Subcutaneous adipose tissue (tissue), 4 donors: ENCODE measurements around the gene RASL11B. TPM values are rescaled to one million over a fixed set of nuclear protein-coding genes. Genes with fewer than 3 reads are reported as not detected.

Experiments used
- total RNA-seq, 4 donors: library from RNA; depleted of rRNA; stranded (reverse); fragments of >200 nt; gene quantifications; one replicate each; pipeline ENCODE4 v1.1.0, GENCODE V29; 2016
- TF ChIP-seq, protein P1 (sequence below): fragments of 450-650 bp; IDR thresholded peaks from one replicate; pipeline ENCODE4 v1.5.1; 2016; ENCODE audit warnings: low read depth, mild to moderate bottlenecking, control low read depth, antibody characterized with exemption, moderate library complexity

RASL11B gene
- total RNA-seq, 4 donors from 2014 or later = 0.66 to 2.4 TPM; not detected in 2

DNA sequence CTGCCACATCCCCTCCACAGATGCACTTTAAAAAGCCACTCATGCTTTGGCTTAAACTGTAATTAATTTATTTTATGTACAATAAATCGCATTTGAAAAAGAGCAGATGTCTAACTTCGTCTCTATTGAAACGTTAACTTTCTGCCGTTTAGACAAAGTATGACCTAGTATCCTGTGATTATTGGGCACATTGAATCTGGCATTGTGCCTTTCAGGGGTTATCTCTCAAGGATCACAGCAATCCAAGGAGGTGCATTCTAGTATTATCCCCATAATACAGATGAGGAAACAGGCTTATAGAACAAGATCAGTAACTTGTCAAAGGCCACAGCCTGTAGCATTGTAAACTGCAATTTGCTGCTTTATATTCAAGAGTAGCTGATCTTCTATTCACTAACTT lies 4.6 kb downstream of the RASL11B start:
- TF ChIP-seq, protein P1, sequence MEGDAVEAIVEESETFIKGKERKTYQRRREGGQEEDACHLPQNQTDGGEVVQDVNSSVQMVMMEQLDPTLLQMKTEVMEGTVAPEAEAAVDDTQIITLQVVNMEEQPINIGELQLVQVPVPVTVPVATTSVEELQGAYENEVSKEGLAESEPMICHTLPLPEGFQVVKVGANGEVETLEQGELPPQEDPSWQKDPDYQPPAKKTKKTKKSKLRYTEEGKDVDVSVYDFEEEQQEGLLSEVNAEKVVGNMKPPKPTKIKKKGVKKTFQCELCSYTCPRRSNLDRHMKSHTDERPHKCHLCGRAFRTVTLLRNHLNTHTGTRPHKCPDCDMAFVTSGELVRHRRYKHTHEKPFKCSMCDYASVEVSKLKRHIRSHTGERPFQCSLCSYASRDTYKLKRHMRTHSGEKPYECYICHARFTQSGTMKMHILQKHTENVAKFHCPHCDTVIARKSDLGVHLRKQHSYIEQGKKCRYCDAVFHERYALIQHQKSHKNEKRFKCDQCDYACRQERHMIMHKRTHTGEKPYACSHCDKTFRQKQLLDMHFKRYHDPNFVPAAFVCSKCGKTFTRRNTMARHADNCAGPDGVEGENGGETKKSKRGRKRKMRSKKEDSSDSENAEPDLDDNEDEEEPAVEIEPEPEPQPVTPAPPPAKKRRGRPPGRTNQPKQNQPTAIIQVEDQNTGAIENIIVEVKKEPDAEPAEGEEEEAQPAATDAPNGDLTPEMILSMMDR = no peak

DNA sequence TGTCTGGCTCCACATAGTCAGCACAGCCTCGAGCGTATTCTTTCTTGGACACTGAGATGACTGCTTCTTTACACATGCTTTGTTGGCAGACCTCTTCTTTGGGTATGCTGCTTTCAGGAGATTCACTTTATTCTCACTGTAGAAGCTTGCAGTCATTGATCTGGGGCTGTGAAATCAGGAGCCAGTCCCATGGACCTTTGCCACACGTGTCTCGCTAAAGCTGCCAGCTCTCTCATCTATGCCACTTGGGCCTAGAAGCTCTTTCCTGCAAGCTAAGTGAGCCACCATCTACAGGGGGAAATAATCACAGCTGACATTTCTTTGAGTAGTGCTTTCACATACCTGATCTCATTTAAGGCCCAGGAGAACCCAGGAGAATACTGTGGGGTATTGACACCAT lies 5.0 kb downstream of the RASL11B start:
- TF ChIP-seq, protein P1 = no peak

GRCh38 chr4:52868133-52868532 lies 6.0 kb downstream of the RASL11B start:
- TF ChIP-seq, protein P1 = no peak

DNA sequence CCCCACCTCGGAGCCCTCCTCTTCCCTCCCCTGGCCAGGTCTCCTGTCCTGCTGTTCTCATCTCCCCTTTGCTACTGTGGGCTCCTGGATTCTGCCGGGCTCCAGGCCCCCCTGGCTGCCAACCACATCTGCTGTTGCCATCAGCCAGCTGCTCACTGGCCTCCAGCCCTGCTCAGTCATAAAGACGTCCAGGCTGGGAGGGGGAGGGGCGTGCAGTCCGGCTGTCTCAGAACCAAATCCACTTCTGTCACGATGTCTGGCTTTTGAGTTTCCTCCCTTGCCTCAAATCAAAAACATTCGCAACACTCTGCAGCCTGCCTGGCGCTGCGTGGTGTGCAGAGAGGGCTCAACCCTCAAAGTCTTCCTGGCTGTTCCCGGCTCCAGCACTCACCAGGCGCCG lies 7.1 kb downstream of the RASL11B start:
- TF ChIP-seq, protein P1 = no peak

DNA sequence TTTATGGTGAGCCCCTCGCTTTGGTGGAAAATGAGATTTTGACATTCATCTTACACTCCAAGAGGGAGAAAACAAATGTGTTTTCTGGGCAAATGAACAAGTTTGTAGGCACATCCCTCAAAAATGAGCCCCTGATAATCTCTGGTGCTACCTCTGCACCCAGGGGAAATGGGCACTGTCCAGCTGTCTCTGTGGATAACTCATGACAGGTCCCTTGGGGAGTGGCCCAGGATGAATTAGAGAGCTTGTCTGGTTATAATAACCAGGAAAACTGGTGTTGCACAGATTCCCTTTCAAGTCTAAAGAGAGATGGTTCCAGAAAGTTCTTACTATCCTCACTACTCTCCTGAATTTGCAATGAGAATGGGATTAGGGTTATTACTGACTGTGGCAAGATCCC lies 7.5 kb downstream of the RASL11B start:
- TF ChIP-seq, protein P1 = no peak

GRCh38 chr4:52870225-52870624 lies 8.1 kb downstream of the RASL11B start:
- TF ChIP-seq, protein P1 = no peak

DNA sequence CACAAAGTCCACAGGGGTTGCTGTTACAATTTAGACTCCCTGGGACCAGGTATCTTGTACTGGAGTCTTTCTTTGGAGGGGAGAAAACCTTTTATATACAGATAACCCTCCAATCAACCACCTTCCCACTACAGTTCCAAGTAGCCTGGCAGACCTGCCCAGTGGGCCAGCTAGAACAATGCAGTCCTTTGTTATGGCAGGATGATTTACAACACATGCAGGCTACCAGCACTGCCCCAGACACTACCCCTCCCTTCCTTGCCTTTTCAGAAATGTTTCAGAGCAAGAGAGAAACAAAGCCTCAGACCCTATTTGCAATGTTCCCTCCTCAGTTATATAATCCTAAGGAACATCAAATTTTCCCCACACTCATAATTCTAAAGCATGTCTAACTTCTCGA lies 11.1 kb downstream of the RASL11B start:
- TF ChIP-seq, protein P1 = no peak

DNA sequence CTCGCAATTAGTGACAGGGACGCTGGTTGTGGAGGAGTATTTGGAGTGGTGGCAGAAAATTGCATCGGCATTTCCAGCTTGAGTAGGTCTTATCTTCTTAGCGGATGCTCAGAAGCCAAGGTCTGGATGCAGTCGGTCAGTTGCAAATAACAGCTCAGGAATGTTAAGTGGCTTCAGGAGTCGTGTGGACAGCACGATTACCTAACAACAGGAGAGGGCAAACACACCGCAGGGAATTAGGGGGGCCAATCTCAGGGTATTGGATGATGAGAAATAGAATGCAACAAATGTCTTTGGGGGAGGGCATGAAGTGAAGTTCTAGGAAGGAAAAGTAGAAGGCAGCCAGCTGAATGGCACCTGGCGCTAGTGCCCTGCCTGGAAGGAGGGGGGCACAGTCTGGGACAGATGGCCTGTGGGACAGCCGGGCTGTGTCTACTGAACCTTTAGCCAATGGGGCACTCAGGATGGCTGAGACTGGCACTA lies 11.8 kb downstream of the RASL11B start:
- TF ChIP-seq, protein P1 = no peak
